Measurements from ENCODE around the gene GNB1. TPM values are rescaled to one million over a fixed set of nuclear protein-coding genes. Genes with fewer than 3 reads are reported as not detected.

Gene GNB1
- total RNA-seq, 8 experiments from 2014 or later, result 70.0 to 394 (median 196) TPM

DNA sequence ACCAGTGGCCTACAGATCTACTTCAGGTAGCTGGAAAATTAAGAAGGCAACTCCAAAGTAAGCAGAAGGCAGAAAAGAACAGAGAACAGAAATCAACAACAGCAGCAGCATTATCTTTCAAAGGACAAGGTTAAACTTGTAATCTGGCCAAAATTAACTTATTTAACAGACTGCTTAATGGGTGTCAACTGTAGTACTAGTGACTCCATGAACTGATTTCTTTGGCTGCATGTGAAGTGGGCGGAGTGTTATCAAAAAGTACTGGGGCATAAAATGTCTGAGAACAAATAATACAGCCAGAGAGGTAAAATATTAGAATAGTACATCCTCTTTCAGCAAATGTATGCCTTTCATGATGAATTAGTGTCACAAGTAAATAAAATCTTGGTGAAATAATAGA is 88.0 kb downstream of the GNB1 start:
- Histone ChIP-seq H3K4me1 (replicated peaks in 1 of 2) (no peaks in the 10 kb centered on the region), H3K27ac (no peak overlapping the region), H3K4me3 (no peak overlapping the region)
- 82 to 100% (median 100%) methylated on average over 1 of the region's 1 CpG; no CpG with 5 or more reads in 1 of the 10 experiments for WGBS, 10 experiments
- in situ Hi-C loops (cut with MboI; ENCODE audit: low pct_unique_long_range_greater_than_20kb in 2 of 9, low sequenced_read_pairs in 9 of 9, unreplicated experiment in 9 of 9), result no loop called here
- no peak for ATAC-seq (replicated peaks in 6 of 8)

- in situ Hi-C loops (cut with MboI; ENCODE audit: low pct_unique_long_range_greater_than_20kb in 2 of 9, low sequenced_read_pairs in 9 of 9, unreplicated experiment in 9 of 9), result no loop called here
- no peak for ATAC-seq (replicated peaks in 6 of 8)
- 73 to 100% (median 100%) methylated on average over 1 to 5 of the region's 5 CpGs; no CpG with 5 or more reads in 1 of the 10 experiments for WGBS, 10 experiments
- Histone ChIP-seq H3K4me3 (no peak overlapping the region), H3K27ac (no peak overlapping the region), H3K4me1 (replicated peaks in 1 of 2) (no peaks in the 10 kb centered on the region)
Observed at GRCh38 chr1:1799716-1800115, 91.2 kb downstream of the GNB1 start.

DNA sequence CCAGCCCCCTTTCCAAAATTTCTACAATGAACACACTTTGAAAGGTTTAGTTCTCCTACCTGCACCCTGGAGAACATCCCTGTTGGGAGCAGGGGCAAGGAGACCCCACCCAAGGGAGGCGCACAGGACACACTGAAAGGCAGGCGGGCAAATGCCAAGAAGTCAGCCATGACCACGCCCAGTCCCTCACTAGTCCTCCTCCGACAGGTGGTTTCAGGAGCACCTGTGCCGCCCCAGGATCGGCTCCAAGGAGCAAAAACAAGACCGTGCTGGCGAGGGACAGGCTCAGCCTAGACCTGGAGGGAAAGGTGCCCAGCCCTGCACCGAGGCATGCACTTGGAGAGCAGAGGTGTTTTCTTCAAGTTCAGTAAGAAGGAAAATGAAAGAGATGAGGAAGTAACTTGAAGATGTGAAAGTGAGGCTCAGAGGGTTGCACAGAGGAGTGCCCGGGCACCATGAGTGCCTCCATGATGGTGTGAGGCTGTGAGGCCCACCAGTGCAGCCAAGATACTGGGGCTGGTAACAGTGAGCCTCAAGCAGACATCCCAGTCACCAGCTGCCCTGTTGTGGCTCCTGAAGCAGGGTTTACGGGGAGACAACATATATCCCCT is 93.1 kb downstream of the GNB1 start:
- no peak overlapping the region for H3K4me3 ChIP-seq
- in situ Hi-C loops (cut with MboI; ENCODE audit: low pct_unique_long_range_greater_than_20kb in 2 of 9, low sequenced_read_pairs in 9 of 9, unreplicated experiment in 9 of 9), result no loop called here
- ATAC-seq (replicated peaks in 6 of 8), result no peak
- no peak overlapping the region for H3K27ac ChIP-seq
- WGBS, 10 experiments, result 80 to 100% (median 100%) methylated on average over 1 to 11 of the region's 11 CpGs; no CpG with 5 or more reads in 3 of the 10 experiments
- no peaks in the 10 kb centered on the region for H3K4me1 ChIP-seq (replicated peaks in 1 of 2)

GRCh38 chr1:1796466-1796865 is 94.4 kb downstream of the GNB1 start:
- peak in 1 of 8 experiments; percentile 9 for ATAC-seq (replicated peaks in 6 of 8)
- Histone ChIP-seq H3K4me1 (replicated peaks in 1 of 2) (no peaks in the 10 kb centered on the region), H3K4me3 (no peak overlapping the region), H3K27ac (no peak overlapping the region)
- 83 to 100% (median 93%) methylated on average over 2 to 5 of the region's 5 CpGs; no CpG with 5 or more reads in 4 of the 10 experiments for WGBS, 10 experiments
- in situ Hi-C loops (cut with MboI; ENCODE audit: low pct_unique_long_range_greater_than_20kb in 2 of 9, low sequenced_read_pairs in 9 of 9, unreplicated experiment in 9 of 9), result no loop called here

DNA sequence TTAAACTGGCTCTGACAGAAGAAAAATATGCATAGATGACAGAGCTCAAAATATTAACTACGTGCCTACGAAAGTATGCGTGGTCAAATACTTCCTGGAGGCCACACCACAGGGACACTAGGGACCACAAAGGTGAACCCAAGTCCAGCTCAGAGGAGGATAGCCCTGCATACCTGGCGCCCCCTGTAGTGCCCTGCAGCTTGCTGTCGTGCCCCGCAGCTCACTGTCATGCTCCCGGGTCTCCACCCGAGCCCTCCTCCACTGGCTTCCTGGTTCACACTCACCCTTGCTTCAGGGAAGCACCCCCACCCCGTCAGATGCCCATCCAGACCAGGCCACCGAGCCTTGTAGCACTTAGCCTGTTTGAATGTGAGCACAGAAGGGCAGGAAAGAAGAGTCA is 95.9 kb downstream of the GNB1 start:
- H3K4me1 ChIP-seq (replicated peaks in 1 of 2), result no peaks in the 10 kb centered on the region
- H3K4me3 ChIP-seq, result no peak overlapping the region
- 80 to 100% (median 94%) methylated on average over 1 to 8 of the region's 10 CpGs; no CpG with 5 or more reads in 2 of the 10 experiments for WGBS, 10 experiments
- in situ Hi-C loops (cut with MboI; ENCODE audit: low pct_unique_long_range_greater_than_20kb in 2 of 9, low sequenced_read_pairs in 9 of 9, unreplicated experiment in 9 of 9), result no loop called here
- ATAC-seq (replicated peaks in 6 of 8), result no peak
- no peak overlapping the region for H3K27ac ChIP-seq

GRCh38 chr1:1793481-1794244 is 97.2 kb downstream of the GNB1 start:
- peak in 2 of 8 experiments; percentile 9 to 13 for ATAC-seq (replicated peaks in 6 of 8)
- no peak overlapping the region for H3K27ac ChIP-seq

DNA sequence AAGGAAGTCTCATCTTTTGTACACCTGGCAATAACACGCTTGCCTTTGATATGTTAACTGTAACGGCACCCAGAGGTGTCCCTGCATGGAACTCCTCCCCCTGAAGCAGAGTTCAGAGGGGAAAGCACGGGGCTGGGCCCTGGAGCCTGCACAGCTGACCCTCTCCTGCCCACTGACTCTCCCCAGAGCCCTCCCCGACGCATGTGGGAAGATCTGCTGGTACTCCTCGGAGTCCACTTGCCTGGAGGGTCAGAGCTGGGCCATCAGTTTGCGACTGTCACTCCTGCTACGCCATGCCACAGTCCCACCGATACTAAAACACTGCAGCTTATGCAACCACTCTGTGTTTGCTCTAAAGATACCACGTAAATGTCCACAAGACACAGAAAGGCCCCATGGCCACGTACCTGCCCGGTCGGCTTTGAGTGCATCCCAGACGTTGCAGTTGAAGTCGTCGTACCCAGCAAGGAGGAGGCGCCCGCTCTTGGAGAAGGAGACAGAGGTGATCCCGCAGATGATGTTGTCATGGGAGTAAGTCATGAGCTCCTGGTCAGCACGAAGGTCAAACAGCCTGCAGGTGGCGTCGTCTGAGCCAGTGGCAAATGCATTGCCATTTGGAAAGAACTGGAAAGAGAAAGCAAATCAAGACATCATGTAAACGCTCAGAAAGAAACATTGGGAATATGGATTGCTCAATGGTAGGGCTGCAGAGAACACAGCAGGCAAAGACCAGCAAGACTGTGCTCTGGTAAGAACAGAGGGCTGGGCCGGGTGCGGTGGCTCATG is 102.0 kb downstream of the GNB1 start:
- in situ Hi-C loops (cut with MboI; ENCODE audit: low pct_unique_long_range_greater_than_20kb in 2 of 9, low sequenced_read_pairs in 9 of 9, unreplicated experiment in 9 of 9), result no loop called here
- H3K4me1 ChIP-seq (replicated peaks in 1 of 2), result no peaks in the 10 kb centered on the region
- 60 to 100% (median 85%) methylated on average over 1 to 23 of the region's 25 CpGs for WGBS, 10 experiments
- H3K27ac ChIP-seq, result no peak overlapping the region
- no peak overlapping the region for H3K4me3 ChIP-seq
- ATAC-seq (replicated peaks in 6 of 8), result peak in 3 of 8 experiments; percentile 32 to 48 (median 48)

More at GRCh38 chr1:1793481-1794244, 97.2 kb downstream of the GNB1 start:
- Histone ChIP-seq H3K4me3 (no peak overlapping the region), H3K4me1 (replicated peaks in 1 of 2) (no peaks in the 10 kb centered on the region)
- 83 to 100% (median 94%) methylated on average over 2 to 14 of the region's 17 CpGs; no CpG with 5 or more reads in 1 of the 10 experiments for WGBS, 10 experiments
- in situ Hi-C loops (cut with MboI; ENCODE audit: low pct_unique_long_range_greater_than_20kb in 2 of 9, low sequenced_read_pairs in 9 of 9, unreplicated experiment in 9 of 9), result no loop called here

DNA sequence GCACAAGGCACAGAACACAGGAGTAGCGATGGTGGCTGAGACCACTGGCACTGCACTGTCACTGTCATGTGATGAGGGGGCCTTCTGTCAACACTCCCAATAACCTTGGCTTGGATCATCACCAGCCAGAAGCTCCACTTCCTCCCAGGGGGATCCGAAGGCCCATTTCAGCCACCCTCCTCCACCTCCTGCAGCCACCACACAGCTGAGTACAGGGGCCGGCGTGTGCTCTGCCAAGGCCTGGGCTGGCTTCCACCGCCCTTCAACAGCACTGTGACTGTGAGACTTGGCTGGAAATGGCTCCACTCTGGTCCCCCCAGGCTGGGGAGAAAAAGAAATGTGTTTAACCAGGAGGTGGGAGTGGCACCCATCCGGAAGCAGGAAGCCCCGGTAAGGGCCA is 102.8 kb downstream of the GNB1 start:
- in situ Hi-C loops (cut with MboI; ENCODE audit: low pct_unique_long_range_greater_than_20kb in 2 of 9, low sequenced_read_pairs in 9 of 9, unreplicated experiment in 9 of 9), result no loop called here
- ATAC-seq (replicated peaks in 6 of 8), result peak in 5 of 8 experiments; percentile 37 to 58 (median 52)
- no peak overlapping the region for H3K27ac ChIP-seq
- WGBS, 10 experiments, result 94 to 100% (median 100%) methylated on average over 1 to 5 of the region's 7 CpGs; no CpG with 5 or more reads in 4 of the 10 experiments
- no peak overlapping the region for H3K4me3 ChIP-seq
- H3K4me1 ChIP-seq (replicated peaks in 1 of 2), result peaks cover 0 to 2% of the 10 kb centered on the region in 2 donors

- in situ Hi-C loops (cut with MboI; ENCODE audit: low pct_unique_long_range_greater_than_20kb in 2 of 9, low sequenced_read_pairs in 9 of 9, unreplicated experiment in 9 of 9), result no loop called here
- WGBS, 10 experiments, result 72 to 98% (median 91%) methylated on average over 3 to 18 of the region's 20 CpGs
- ATAC-seq (replicated peaks in 6 of 8), result peak in 1 of 8 experiments; percentile 51
- H3K4me3 ChIP-seq, result no peak overlapping the region
- H3K27ac ChIP-seq, result no peak overlapping the region
- H3K4me1 ChIP-seq (replicated peaks in 1 of 2), result peaks cover 8 to 13% of the 10 kb centered on the region in 2 donors
Observed at GRCh38 chr1:1786836-1787605, 103.9 kb downstream of the GNB1 start.

DNA sequence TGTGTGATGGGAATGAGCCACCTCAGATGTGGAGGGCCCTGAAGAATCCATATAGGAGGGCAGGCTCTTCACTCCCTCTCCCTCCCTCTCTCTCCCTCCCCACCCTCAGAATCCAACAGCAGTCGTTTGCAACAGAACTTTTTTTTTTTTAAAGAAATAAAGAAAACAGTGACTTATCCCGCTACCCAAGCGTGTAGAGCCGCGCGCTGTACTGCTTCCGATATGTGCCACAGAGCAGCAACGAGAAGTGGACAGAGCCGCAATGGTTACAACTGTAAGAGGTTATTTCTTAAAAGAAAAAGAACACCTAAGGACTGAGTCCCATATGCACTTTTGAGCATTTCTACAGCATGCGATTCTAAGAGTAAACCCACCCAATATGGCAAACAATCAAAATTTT is 105.2 kb downstream of the GNB1 start:
- ATAC-seq (replicated peaks in 6 of 8), result no peak
- 86 to 100% (median 96%) methylated on average over 2 to 10 of the region's 10 CpGs; no CpG with 5 or more reads in 2 of the 10 experiments for WGBS, 10 experiments
- Histone ChIP-seq H3K27ac (no peak overlapping the region), H3K4me1 (replicated peaks in 1 of 2) (peaks cover 17 to 22% of the 10 kb centered on the region in 2 donors), H3K4me3 (no peak overlapping the region)
- in situ Hi-C loops (cut with MboI; ENCODE audit: low pct_unique_long_range_greater_than_20kb in 2 of 9, low sequenced_read_pairs in 9 of 9, unreplicated experiment in 9 of 9), result no loop called here

DNA sequence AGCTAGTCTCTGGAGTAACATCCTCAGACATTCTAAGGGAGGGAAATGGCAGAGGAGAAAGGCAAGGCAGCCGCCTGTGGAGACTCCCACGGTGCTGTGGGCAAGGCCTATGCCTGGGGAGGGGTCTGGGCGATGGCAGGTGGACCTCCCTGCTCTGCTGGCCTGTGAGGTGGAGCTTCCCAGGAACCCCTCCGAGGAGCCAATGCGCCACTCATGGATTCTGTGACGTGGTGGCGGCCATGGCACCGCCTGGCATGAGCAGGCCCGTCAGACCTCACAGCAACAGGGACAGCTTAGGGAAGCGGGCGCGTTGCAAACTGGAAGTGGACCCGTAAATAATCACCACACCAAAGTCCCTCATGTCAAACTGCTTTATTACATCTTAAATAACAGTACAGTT is 106.0 kb downstream of the GNB1 start:
- no peak overlapping the region for H3K27ac ChIP-seq
- 93 to 100% (median 97%) methylated on average over 1 to 13 of the region's 13 CpGs; no CpG with 5 or more reads in 2 of the 10 experiments for WGBS, 10 experiments
- no peak overlapping the region for H3K4me3 ChIP-seq
- in situ Hi-C loops (cut with MboI; ENCODE audit: low pct_unique_long_range_greater_than_20kb in 2 of 9, low sequenced_read_pairs in 9 of 9, unreplicated experiment in 9 of 9), result no loop called here
- peaks cover 22 to 28% of the 10 kb centered on the region in 2 donors for H3K4me1 ChIP-seq (replicated peaks in 1 of 2)
- ATAC-seq (replicated peaks in 6 of 8), result no peak

DNA sequence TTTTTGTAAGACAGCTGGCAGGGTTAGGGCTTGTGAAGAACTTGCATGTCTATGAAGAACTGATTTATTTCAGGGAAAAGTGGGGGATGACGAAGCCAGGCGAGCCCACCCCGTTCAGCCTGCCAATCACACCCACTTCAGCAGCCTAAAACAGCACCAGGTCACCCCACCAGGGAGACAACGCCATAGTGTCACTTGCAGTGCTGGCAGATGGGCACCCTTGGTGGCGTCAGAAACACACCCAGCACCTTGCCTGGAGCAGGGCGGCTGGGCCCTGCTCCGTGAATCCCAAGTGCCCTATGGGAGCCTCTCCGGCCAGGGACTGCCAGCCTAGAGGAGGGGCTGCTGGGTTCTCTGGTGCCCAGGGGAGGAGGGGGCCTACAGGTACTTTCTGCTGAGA is 107.6 kb downstream of the GNB1 start:
- Histone ChIP-seq H3K27ac (no peak overlapping the region), H3K4me3 (no peak overlapping the region), H3K4me1 (replicated peaks in 1 of 2) (peaks cover 30 to 32% of the 10 kb centered on the region in 2 donors)
- in situ Hi-C loops (cut with MboI; ENCODE audit: low pct_unique_long_range_greater_than_20kb in 2 of 9, low sequenced_read_pairs in 9 of 9, unreplicated experiment in 9 of 9), result no loop called here
- no peak for ATAC-seq (replicated peaks in 6 of 8)
- 79 to 83% (median 80%) methylated on average over 1 to 4 of the region's 8 CpGs; no CpG with 5 or more reads in 7 of the 10 experiments for WGBS, 10 experiments
